HL-60 (cell line): Measurements from ENCODE around the gene ZDHHC19.

Experiments
- DNase-seq, 2 experiments: peaks; one replicate each; pipeline ENCODE4 v3.0.0-alpha.2; 2010 to 2020; ENCODE audit warnings: low read depth in 1 of 2, low spot score in 1 of 2
- H3K27ac ChIP-seq: fragments of 250-450 bp; sonication (Bioruptor Pico); replicated peaks from 2 replicates; pipeline ENCODE4 v1.5.1; 2020; ENCODE audit warnings: mild to moderate bottlenecking, moderate library complexity
- H3K27me3 ChIP-seq: fragments of 250-450 bp; sonication (Bioruptor Pico); 2 replicates; pipeline ENCODE4 v1.5.1; 2021; ENCODE audit warnings: mild to moderate bottlenecking, moderate library complexity; ENCODE audit not compliant: insufficient read depth, poor library complexity, severe bottlenecking
- H3K4me3 ChIP-seq: replicated peaks from 2 replicates; pipeline ENCODE4 v1.5.1; 2011; ENCODE audit warnings: mild to moderate bottlenecking, control low read depth, low read length; ENCODE audit not compliant: insufficient read depth
- CTCF ChIP-seq: IDR thresholded peaks from one replicate; pipeline ENCODE4 v1.5.1; 2011; ENCODE audit warnings: low read length, control low read depth, inconsistent platforms; ENCODE audit not compliant: insufficient read depth
- GABPA ChIP-seq: IDR thresholded peaks from 2 replicates; pipeline ENCODE4 v1.6.1; 2012; ENCODE audit warnings: low read depth
- POLR2AphosphoS5 ChIP-seq: IDR thresholded peaks from 2 replicates; pipeline ENCODE4 v1.6.1; 2012; ENCODE audit warnings: low read depth
- SPI1 ChIP-seq: IDR thresholded peaks from 2 replicates; pipeline ENCODE4 v1.6.1; 2012; ENCODE audit warnings: low read depth, mild to moderate bottlenecking, borderline replicate concordance
- TF ChIP-seq, protein P1 (sequence below): IDR thresholded peaks from 2 replicates; pipeline ENCODE4 v1.6.1; 2012; ENCODE audit warnings: low read depth; ENCODE audit not compliant: insufficient replicate concordance

ZDHHC19 gene

GRCh38 chr3:196177967-196178366 lies 33.2 kb downstream of the ZDHHC19 start:
- H3K27ac ChIP-seq = no peak overlapping the region
- H3K27me3 ChIP-seq = no peaks in the 10 kb centered on the region
- DNase-seq = no peak
- TF ChIP-seq GABPA (no peak), SPI1 (no peak), CTCF (no peak), POLR2AphosphoS5 (no peak)
- TF ChIP-seq, protein P1, sequence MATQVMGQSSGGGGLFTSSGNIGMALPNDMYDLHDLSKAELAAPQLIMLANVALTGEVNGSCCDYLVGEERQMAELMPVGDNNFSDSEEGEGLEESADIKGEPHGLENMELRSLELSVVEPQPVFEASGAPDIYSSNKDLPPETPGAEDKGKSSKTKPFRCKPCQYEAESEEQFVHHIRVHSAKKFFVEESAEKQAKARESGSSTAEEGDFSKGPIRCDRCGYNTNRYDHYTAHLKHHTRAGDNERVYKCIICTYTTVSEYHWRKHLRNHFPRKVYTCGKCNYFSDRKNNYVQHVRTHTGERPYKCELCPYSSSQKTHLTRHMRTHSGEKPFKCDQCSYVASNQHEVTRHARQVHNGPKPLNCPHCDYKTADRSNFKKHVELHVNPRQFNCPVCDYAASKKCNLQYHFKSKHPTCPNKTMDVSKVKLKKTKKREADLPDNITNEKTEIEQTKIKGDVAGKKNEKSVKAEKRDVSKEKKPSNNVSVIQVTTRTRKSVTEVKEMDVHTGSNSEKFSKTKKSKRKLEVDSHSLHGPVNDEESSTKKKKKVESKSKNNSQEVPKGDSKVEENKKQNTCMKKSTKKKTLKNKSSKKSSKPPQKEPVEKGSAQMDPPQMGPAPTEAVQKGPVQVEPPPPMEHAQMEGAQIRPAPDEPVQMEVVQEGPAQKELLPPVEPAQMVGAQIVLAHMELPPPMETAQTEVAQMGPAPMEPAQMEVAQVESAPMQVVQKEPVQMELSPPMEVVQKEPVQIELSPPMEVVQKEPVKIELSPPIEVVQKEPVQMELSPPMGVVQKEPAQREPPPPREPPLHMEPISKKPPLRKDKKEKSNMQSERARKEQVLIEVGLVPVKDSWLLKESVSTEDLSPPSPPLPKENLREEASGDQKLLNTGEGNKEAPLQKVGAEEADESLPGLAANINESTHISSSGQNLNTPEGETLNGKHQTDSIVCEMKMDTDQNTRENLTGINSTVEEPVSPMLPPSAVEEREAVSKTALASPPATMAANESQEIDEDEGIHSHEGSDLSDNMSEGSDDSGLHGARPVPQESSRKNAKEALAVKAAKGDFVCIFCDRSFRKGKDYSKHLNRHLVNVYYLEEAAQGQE = no peak
- no peak overlapping the region for H3K4me3 ChIP-seq

GRCh38 chr3:196177567-196177966 lies 33.6 kb downstream of the ZDHHC19 start:
- H3K27ac ChIP-seq = no peak overlapping the region
- no peaks in the 10 kb centered on the region for H3K27me3 ChIP-seq
- H3K4me3 ChIP-seq = no peak overlapping the region
- TF ChIP-seq SPI1 (no peak), GABPA (no peak), POLR2AphosphoS5 (no peak), CTCF (no peak)
- TF ChIP-seq, protein P1 = no peak
- DNase-seq = no peak

DNA sequence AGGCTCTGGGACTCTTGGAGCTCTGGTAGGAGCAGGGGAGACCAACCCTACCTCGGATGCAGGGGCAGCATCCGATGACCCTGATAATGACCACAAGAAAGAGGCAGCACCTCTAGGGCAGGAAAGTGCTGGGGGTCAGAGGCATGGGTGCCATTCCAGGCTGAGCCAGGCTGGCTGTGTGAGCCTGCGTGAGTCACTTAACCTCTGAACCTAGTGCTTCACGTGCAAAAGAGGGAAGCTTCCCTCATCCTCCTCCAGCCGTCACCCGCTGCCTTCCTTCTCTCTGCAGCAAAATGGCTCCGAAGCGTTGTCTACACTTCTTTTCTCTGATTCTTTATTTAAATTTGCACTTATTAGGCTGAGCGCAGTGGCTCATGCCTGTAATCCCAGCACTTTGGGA lies 35.5 kb downstream of the ZDHHC19 start:
- H3K4me3 ChIP-seq = no peak overlapping the region
- TF ChIP-seq, protein P1 = no peak
- no peak overlapping the region for H3K27ac ChIP-seq
- H3K27me3 ChIP-seq = no peaks in the 10 kb centered on the region
- DNase-seq = no peak

DNA sequence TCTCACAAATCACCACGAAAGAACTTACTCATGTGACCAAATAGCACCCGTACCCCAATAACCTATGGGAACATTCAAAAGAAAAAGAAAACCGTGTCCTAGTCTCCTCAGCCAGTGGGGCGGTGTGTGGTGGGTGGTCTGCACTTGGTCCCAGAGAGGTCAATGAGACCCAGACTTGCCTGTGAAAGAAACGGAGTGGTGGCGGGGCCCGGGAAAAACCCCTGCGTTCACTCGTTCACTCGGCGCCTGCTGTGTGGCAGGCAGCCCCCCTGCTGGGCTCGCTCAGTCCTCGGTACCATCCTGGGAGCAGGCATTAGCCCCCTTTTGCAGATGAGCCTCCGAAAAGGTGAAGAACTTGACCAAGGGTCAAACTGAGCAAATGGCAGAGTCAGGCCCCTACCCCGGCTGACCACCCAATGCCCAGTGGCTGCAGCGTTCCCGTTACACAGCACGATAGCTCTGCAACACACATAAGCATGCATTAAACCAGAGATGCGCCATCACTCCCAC lies 36.0 kb downstream of the ZDHHC19 start:
- TF ChIP-seq CTCF = no peak
- TF ChIP-seq, protein P1 = no peak
- no peak for TF ChIP-seq POLR2AphosphoS5
- TF ChIP-seq SPI1 = no peak
- no peak for TF ChIP-seq GABPA
- Histone ChIP-seq H3K27me3 (no peaks in the 10 kb centered on the region), H3K27ac (no peak overlapping the region), H3K4me3 (no peak overlapping the region)
- DNase-seq = no peak
